Measurements from ENCODE around the gene ANKUB1. TPM values are rescaled to one million over a fixed set of nuclear protein-coding genes. Genes with fewer than 3 reads are reported as not detected.

The ANKUB1 gene
- total RNA-seq, 1 donor from 2014 or later, result not detected

- DNase-seq (ENCODE audit: low spot score), result no peak
- intact Hi-C loops (cut with DNase I), result loop anchor here (5.0 kb wide), 2 partner anchors 259 to 279 kb away; no protein-coding TSS in a partner anchor
Measured at GRCh38 chr3:149771652-149772271, 20.6 kb downstream of the ANKUB1 start.

GRCh38 chr3:149770246-149770645 is 22.1 kb downstream of the ANKUB1 start:
- intact Hi-C loops (cut with DNase I), result loop anchor here (5.0 kb wide), 2 partner anchors 258 to 278 kb away; no protein-coding TSS in a partner anchor
- DNase-seq (ENCODE audit: low spot score), result no peak

GRCh38 chr3:149768704-149769103 is 23.6 kb downstream of the ANKUB1 start:
- DNase-seq (ENCODE audit: low spot score), result no peak
- intact Hi-C loops (cut with DNase I), result no loop called here

GRCh38 chr3:149767720-149768119 is 24.6 kb downstream of the ANKUB1 start:
- no peak for DNase-seq (ENCODE audit: low spot score)
- intact Hi-C loops (cut with DNase I), result no loop called here

GRCh38 chr3:149765762-149766334 is 26.5 kb downstream of the ANKUB1 start:
- DNase-seq (ENCODE audit: low spot score), result no peak
- intact Hi-C loops (cut with DNase I), result no loop called here

GRCh38 chr3:149764302-149764701 is 28.1 kb downstream of the ANKUB1 start:
- intact Hi-C loops (cut with DNase I), result no loop called here
- no peak for DNase-seq (ENCODE audit: low spot score)

- no peak for DNase-seq (ENCODE audit: low spot score)
- intact Hi-C loops (cut with DNase I), result no loop called here
Measured at GRCh38 chr3:149763565-149764195, 28.7 kb downstream of the ANKUB1 start.

GRCh38 chr3:149753717-149754116 is 38.6 kb downstream of the ANKUB1 start:
- intact Hi-C loops (cut with DNase I), result loop anchor here (2.0 kb wide), 1 partner anchor 59 kb away; the partner anchor contains the start of gene RNF13
- no peak for DNase-seq (ENCODE audit: low spot score)

GRCh38 chr3:149752788-149753136 is 39.6 kb downstream of the ANKUB1 start:
- intact Hi-C loops (cut with DNase I), result loop anchor here (2.0 kb wide), 1 partner anchor 60 kb away; the partner anchor contains the start of gene RNF13
- no peak for DNase-seq (ENCODE audit: low spot score)

- intact Hi-C loops (cut with DNase I), result loop anchor here (2.0 kb wide), 1 partner anchor 61 kb away; the partner anchor contains the start of gene RNF13
Measured at GRCh38 chr3:149752051-149752787, 40.1 kb downstream of the ANKUB1 start, which contains the start of gene COMMD2. TSS of gene COMMD2 (minus strand) at chr3:149752489. CDS start at chr3:149752444, 45 bp downstream.

GRCh38 chr3:149751551-149751950 is 40.8 kb downstream of the ANKUB1 start:
- DNase-seq (ENCODE audit: low spot score), result no peak
- intact Hi-C loops (cut with DNase I), result no loop called here

More at GRCh38 chr3:149752051-149752787, 40.1 kb downstream of the ANKUB1 start, which contains the start of gene COMMD2:
- peak; percentile 87 for DNase-seq (ENCODE audit: low spot score)

GRCh38 chr3:149744606-149745005 is 47.7 kb downstream of the ANKUB1 start:
- intact Hi-C loops (cut with DNase I), result no loop called here
- DNase-seq (ENCODE audit: low spot score), result no peak

GRCh38 chr3:149744151-149744550 is 48.2 kb downstream of the ANKUB1 start:
- intact Hi-C loops (cut with DNase I), result no loop called here
- no peak for DNase-seq (ENCODE audit: low spot score)

GRCh38 chr3:149739396-149739795 is 53.0 kb downstream of the ANKUB1 start:
- intact Hi-C loops (cut with DNase I), result no loop called here
- DNase-seq (ENCODE audit: low spot score), result no peak

GRCh38 chr3:149738876-149739275 is 53.5 kb downstream of the ANKUB1 start:
- intact Hi-C loops (cut with DNase I), result no loop called here
- no peak for DNase-seq (ENCODE audit: low spot score)

- no peak for DNase-seq (ENCODE audit: low spot score)
Measured at GRCh38 chr3:149736953-149737205, 55.5 kb downstream of the ANKUB1 start.

GRCh38 chr3:149736175-149736952 is 56.0 kb downstream of the ANKUB1 start:
- DNase-seq (ENCODE audit: low spot score), result no peak
- intact Hi-C loops (cut with DNase I), result no loop called here

More at GRCh38 chr3:149736953-149737205, 55.5 kb downstream of the ANKUB1 start:
- intact Hi-C loops (cut with DNase I), result no loop called here

GRCh38 chr3:149732234-149732633 is 60.1 kb downstream of the ANKUB1 start:
- intact Hi-C loops (cut with DNase I), result no loop called here
- DNase-seq (ENCODE audit: low spot score), result no peak

GRCh38 chr3:149727656-149728055 is 64.7 kb downstream of the ANKUB1 start:
- DNase-seq (ENCODE audit: low spot score), result no peak

More at GRCh38 chr3:149727656-149728055, 64.7 kb downstream of the ANKUB1 start:
- intact Hi-C loops (cut with DNase I), result no loop called here

All from cardiac septum (tissue), 1 donor.